HepG2 (cell line): ENCODE measurements around the gene POGK. TPM values are rescaled to one million over a fixed set of nuclear protein-coding genes. Genes with fewer than 3 reads are reported as not detected.

ENCODE experiments used
- ATAC-seq: fragments of 200-7000 bp; cut with Tn5 transposase; 3 replicates; pipeline ENCODE4 v1.9.1; 2020; ENCODE audit warnings: mild to moderate bottlenecking, moderate library complexity
- BruUV-seq: library from RNA; stranded (reverse); fragments of 400-500 nt; replicated peaks from 2 replicates; lab custom pipeline; 2021; lab: Mats Ljungman, UMichigan
- CTCF ChIA-PET: fragments of 300-600 bp; formaldehyde crosslinking; extraction: SDS; loops from one replicate; lab custom pipeline; 2021; ENCODE audit warnings: low total read pairs, inconsistent platforms, low intra/inter-chr PET ratio; lab: Yijun Ruan, JAX
- POLR2A ChIA-PET: fragments of 350-600 bp; sonication (Branson Sonifier 250); formaldehyde crosslinking; loops from one replicate; lab custom pipeline; 2020; ENCODE audit warnings: antibody characterized with exemption, inconsistent platforms; lab: Yijun Ruan, JAX
- DNase-seq: peaks from one replicate; pipeline ENCODE4 v3.0.0-alpha.2; 2015; ENCODE audit warnings: low spot score
- FAIRE-seq: peaks from 3 replicates; lab custom pipeline; 2011; peaks lifted over from hg19 to GRCh38; lab: Jason Lieb, UNC
- H2AFZ ChIP-seq: one replicate; pipeline ENCODE4 v1.6.1; 2011; ENCODE audit warnings: low read length, inconsistent platforms
- H3K27ac ChIP-seq: fragments of 300-600 bp; 3 replicates; pipeline ENCODE4 v1.8.0; 2011; ENCODE audit warnings: mixed run types, mild to moderate bottlenecking, mixed read lengths, low read length, inconsistent platforms; ENCODE audit not compliant: insufficient read depth; ENCODE audit errors: extremely low read length
- H3K27me3 ChIP-seq, 2 experiments: fragments of 200-600 bp in 1 of 2; 2 replicates in 1 of 2; 3 replicates in 1 of 2; pipeline versions ENCODE4 v1.6.0 to v1.8.0; 2011; ENCODE audit warnings: low read length in 2 of 2, mild to moderate bottlenecking in 2 of 2, moderate library complexity in 2 of 2, inconsistent platforms in 1 of 2; ENCODE audit not compliant: insufficient read depth in 2 of 2, control insufficient read depth in 1 of 2
- H3K36me3 ChIP-seq, 2 experiments: fragments of 200-600 bp in 1 of 2; replicated peaks in 1 of 2; 2 replicates in 1 of 2; 3 replicates in 1 of 2; pipeline versions ENCODE4 v1.5.1 to v1.8.0; 2011; ENCODE audit warnings: low read length in 2 of 2, inconsistent platforms in 1 of 2; ENCODE audit not compliant: insufficient read depth in 2 of 2, control insufficient read depth in 1 of 2
- H3K4me1 ChIP-seq: 2 replicates; pipeline ENCODE4 v1.5.1; 2012; ENCODE audit warnings: low read length, inconsistent platforms; ENCODE audit not compliant: insufficient read depth
- H3K4me2 ChIP-seq: 2 replicates; pipeline ENCODE4 v1.6.0; 2011; ENCODE audit warnings: low read depth, low read length, inconsistent platforms
- H3K4me3 ChIP-seq, 3 experiments: fragments of 200-600 bp in 1 of 3; sonication (generic), shearing (Covaris generic) in 1 of 3; replicated peaks in 1 of 3; 2 replicates each; pipeline ENCODE4 v1.5.1; 2011 to 2016; ENCODE audit warnings: low read length in 3 of 3, inconsistent platforms in 2 of 3, low read depth in 2 of 3, mild to moderate bottlenecking in 2 of 3, control low read depth in 1 of 3, mixed read lengths in 1 of 3; ENCODE audit not compliant: insufficient read depth in 1 of 3
- H3K79me2 ChIP-seq: one replicate; pipeline ENCODE4 v1.6.1; 2011; ENCODE audit warnings: low read length, inconsistent platforms; ENCODE audit not compliant: insufficient read depth
- H3K9ac ChIP-seq: 2 replicates; pipeline ENCODE4 v1.6.0; 2011; ENCODE audit warnings: mild to moderate bottlenecking, low read depth, low read length, inconsistent platforms; ENCODE audit not compliant: insufficient read depth
- H3K9me3 ChIP-seq: 2 replicates; pipeline ENCODE4 v1.5.1; 2012; ENCODE audit warnings: mild to moderate bottlenecking, low read length
- H4K20me1 ChIP-seq: 2 replicates; pipeline ENCODE4 v1.6.0; 2011; ENCODE audit warnings: inconsistent platforms, mild to moderate bottlenecking, low read length, moderate library complexity; ENCODE audit not compliant: insufficient read depth
- PBX3 ChIP-seq: sonication (generic); formaldehyde crosslinking; IDR thresholded peaks from 2 replicates; pipeline ENCODE4 v1.8.1; 2023; ENCODE audit warnings: missing genetic modification reagents, inconsistent platforms, borderline replicate concordance
- RAD21 ChIP-seq: fragments of 450-650 bp; formaldehyde crosslinking; IDR thresholded peaks from 2 replicates; pipeline ENCODE4 v1.5.0; 2020; ENCODE audit warnings: mild to moderate bottlenecking
- RFXAP ChIP-seq: sonication (generic); formaldehyde crosslinking; IDR thresholded peaks from 2 replicates; pipeline ENCODE4 v1.4.0; 2020; ENCODE audit warnings: missing genetic modification reagents, borderline replicate concordance
- SCMH1 ChIP-seq: sonication (generic); formaldehyde crosslinking; IDR thresholded peaks from 2 replicates; pipeline ENCODE4 v1.9.0; 2021; ENCODE audit warnings: missing genetic modification reagents, mild to moderate bottlenecking, borderline replicate concordance
- STAG1 ChIP-seq: sonication (generic); formaldehyde crosslinking; IDR thresholded peaks from 2 replicates; pipeline ENCODE4 v1.4.0; 2020; ENCODE audit warnings: missing genetic modification reagents
- ZFP82 ChIP-seq: sonication (generic); formaldehyde crosslinking; IDR thresholded peaks from 2 replicates; pipeline ENCODE4 v1.5.1; 2020; ENCODE audit warnings: mild to moderate bottlenecking, missing genetic modification reagents, borderline replicate concordance
- ZNF598 ChIP-seq: sonication (generic); formaldehyde crosslinking; IDR thresholded peaks from 2 replicates; pipeline ENCODE4 v1.5.1; 2020; ENCODE audit warnings: mild to moderate bottlenecking, missing genetic modification reagents, borderline replicate concordance
- ZNF687 ChIP-seq: sonication (generic); formaldehyde crosslinking; IDR thresholded peaks from 2 replicates; pipeline ENCODE4 v1.5.1; 2020; ENCODE audit warnings: mild to moderate bottlenecking, missing genetic modification reagents, moderate library complexity
- WGBS: methylation state at CpG from one replicate; pipeline ENCODE4 v1.1.6; 2017; ENCODE audit warnings: low lambda C conversion rate; 5-methylcytosine and 5-hydroxymethylcytosine counted together
- in situ Hi-C: cut with HindIII; loops from 2 replicates; pipeline ENCODE4 v1.10.0; 2017; ENCODE audit warnings: low pct_unique_long_range_greater_than_20kb; ENCODE audit not compliant: extremely low pct_ligation_motif_present
- intact Hi-C: fragments of 100-400 bp; cut with micrococcal nuclease; formaldehyde crosslinking; loops from one replicate; pipeline ENCODE4 v1.10.0; 2022; ENCODE audit not compliant: unreplicated experiment
- polyA plus RNA-seq, 8 experiments: library from polyadenylated mRNA; depleted of rRNA in 3 of 8; stranded (reverse) in 7 of 8; unstranded in 1 of 8; fragments of >200 nt; fragmentation: Illumina TruSeq in 4 of 8; extraction: Trizol in 4 of 8; gene quantifications; 2 replicates each; pipeline versions ENCODE4 v1.2.1 to v1.2.3, GENCODE V29; 2011 to 2016; ENCODE audit warnings: low read depth in 4 of 8, missing spikeins in 1 of 8, mixed read lengths in 1 of 8; ENCODE audit not compliant: insufficient read depth in 1 of 8
- total RNA-seq, 5 experiments: library from RNA; depleted of rRNA; stranded (reverse); fragments of >200 nt; fragmentation: Illumina TruSeq; extraction: Trizol; gene quantifications; 2 replicates each; pipeline ENCODE4 v1.2.3, GENCODE V29; 2016; ENCODE audit warnings: low read depth in 1 of 5
- TF ChIP-seq, protein P1 (sequence below): sonication (generic); formaldehyde crosslinking; IDR thresholded peaks from 2 replicates; pipeline ENCODE4 v1.5.0; 2020; ENCODE audit warnings: mild to moderate bottlenecking, missing genetic modification reagents, moderate library complexity

Gene POGK
- total and polyA plus RNA-seq, 2 of the 13 experiments (the other 11 are each of a cell fraction or from before 2014, with no cell fraction given), result 4.8 to 16.2 TPM

- intact Hi-C loops, result no loop called here
These were observed 44.9 kb downstream of the POGK start for GRCh38 chr1:166884040-166884642.

More at GRCh38 chr1:166884040-166884642, 44.9 kb downstream of the POGK start:
- Histone ChIP-seq H2AFZ (no peak overlapping the region), H3K36me3 (no peaks in the 10 kb centered on the region), H4K20me1 (no peaks in the 10 kb centered on the region), H3K9me3 (no peaks in the 10 kb centered on the region), H3K27ac (no peak overlapping the region), H3K4me1 (no peaks in the 10 kb centered on the region)
- BruUV-seq, result no TSS peak
- ChIA-PET CTCF (no interaction called here), POLR2A (no interaction called here)
- in situ Hi-C loops, result loop anchor here (10.0 kb wide), 1 partner anchor 561 kb away; no protein-coding TSS in a partner anchor
- FAIRE-seq (no peak), DNase-seq (no peak)
- WGBS, result 39% methylated on average over 6 of the region's 44 CpGs
- no peak for TF ChIP-seq SCMH1 (CRISPR knock-in tag)
- TF ChIP-seq ZNF687 (CRISPR knock-in tag), result peak; percentile 24; the same call in 1 of the 2 replicates
- TF ChIP-seq, protein P1, sequence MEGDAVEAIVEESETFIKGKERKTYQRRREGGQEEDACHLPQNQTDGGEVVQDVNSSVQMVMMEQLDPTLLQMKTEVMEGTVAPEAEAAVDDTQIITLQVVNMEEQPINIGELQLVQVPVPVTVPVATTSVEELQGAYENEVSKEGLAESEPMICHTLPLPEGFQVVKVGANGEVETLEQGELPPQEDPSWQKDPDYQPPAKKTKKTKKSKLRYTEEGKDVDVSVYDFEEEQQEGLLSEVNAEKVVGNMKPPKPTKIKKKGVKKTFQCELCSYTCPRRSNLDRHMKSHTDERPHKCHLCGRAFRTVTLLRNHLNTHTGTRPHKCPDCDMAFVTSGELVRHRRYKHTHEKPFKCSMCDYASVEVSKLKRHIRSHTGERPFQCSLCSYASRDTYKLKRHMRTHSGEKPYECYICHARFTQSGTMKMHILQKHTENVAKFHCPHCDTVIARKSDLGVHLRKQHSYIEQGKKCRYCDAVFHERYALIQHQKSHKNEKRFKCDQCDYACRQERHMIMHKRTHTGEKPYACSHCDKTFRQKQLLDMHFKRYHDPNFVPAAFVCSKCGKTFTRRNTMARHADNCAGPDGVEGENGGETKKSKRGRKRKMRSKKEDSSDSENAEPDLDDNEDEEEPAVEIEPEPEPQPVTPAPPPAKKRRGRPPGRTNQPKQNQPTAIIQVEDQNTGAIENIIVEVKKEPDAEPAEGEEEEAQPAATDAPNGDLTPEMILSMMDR (CRISPR knock-in tag), result peak; percentile 66
- TF ChIP-seq STAG1 (CRISPR knock-in tag), result peak; percentile 59
- TF ChIP-seq ZFP82 (CRISPR knock-in tag), result no peak
- peak; percentile 34; the same call in 1 of the 2 replicates for TF ChIP-seq RAD21 (CRISPR knock-in tag)
- TF ChIP-seq RFXAP (CRISPR knock-in tag), result no peak
- TF ChIP-seq ZNF598, result peak; percentile 52; the same call in 1 of the 2 replicates
- TF ChIP-seq PBX3 (CRISPR knock-in tag), result no peak
- TF ChIP-seq, all 625 proteins: peak for 5
- Histone ChIP-seq H3K4me3 (no peak overlapping the region), H3K9ac (no peak overlapping the region), H3K79me2 (no peaks in the 10 kb centered on the region), H3K4me2 (no peak overlapping the region), H3K27me3 (peaks cover 0 to 14% of the 10 kb centered on the region in 2 experiments; a peak in 3 of 5 replicates)
- peak; percentile 97 for ATAC-seq
